ENCODE measurements around the gene RANBP1.

RANBP1 gene

GRCh38 chr22:20176421-20177085, 60.6 kb downstream of the RANBP1 start:
- DNase-seq: no peak

Measured in right forelimb (tissue), 1 donor.